Hematopoietic multipotent progenitor cell treated with erythropoietin and hydrocortisone succinate and interleukin-3 and kit ligand, for 4 days (in vitro differentiated cells): ENCODE results near the gene VKORC1L1.
A peak's percentile ranks its signal among the peaks of the same experiment; 100 is the strongest.
"Not testable (repeated sequence)": the region's sequence is repeated elsewhere in the genome, so short reads cannot be mapped to it uniquely, and the experiment has no call there.

Experiments
- DNase-seq: peaks from one replicate; pipeline ENCODE4 v3.0.0-alpha.2; 2015

Gene VKORC1L1

GRCh38 chr7:65888434-65889156 is 15.7 kb downstream of the VKORC1L1 start:
- DNase-seq: not testable (repeated sequence)

- not testable (repeated sequence) for DNase-seq
Observed at GRCh38 chr7:65889722-65890121, 16.8 kb downstream of the VKORC1L1 start.

- no peak for DNase-seq
Observed at GRCh38 chr7:65892161-65892560, 19.3 kb downstream of the VKORC1L1 start.

- no peak for DNase-seq
Observed at GRCh38 chr7:65892835-65893234, 20.0 kb downstream of the VKORC1L1 start.

GRCh38 chr7:65896279-65896870 is 23.5 kb downstream of the VKORC1L1 start:
- no peak for DNase-seq

- DNase-seq: not testable (repeated sequence)
Observed at GRCh38 chr7:65897289-65897688, 24.4 kb downstream of the VKORC1L1 start.

- DNase-seq: not testable (repeated sequence)
Observed at GRCh38 chr7:65898677-65899447, 26.0 kb downstream of the VKORC1L1 start.

GRCh38 chr7:65902306-65902705 is 29.4 kb downstream of the VKORC1L1 start:
- DNase-seq: no peak

- no peak for DNase-seq
Observed at GRCh38 chr7:65907501-65908198, 34.8 kb downstream of the VKORC1L1 start.

- DNase-seq: no peak
Observed at GRCh38 chr7:65910237-65910636, 37.4 kb downstream of the VKORC1L1 start.

- no peak for DNase-seq
Observed at GRCh38 chr7:65912237-65912636, 39.4 kb downstream of the VKORC1L1 start.

GRCh38 chr7:65915921-65916657 is 43.2 kb downstream of the VKORC1L1 start:
- no peak for DNase-seq

- peak; percentile 42 for DNase-seq
Observed at GRCh38 chr7:65923316-65923715, 50.4 kb downstream of the VKORC1L1 start.

GRCh38 chr7:65924193-65924592 is 51.3 kb downstream of the VKORC1L1 start:
- no peak for DNase-seq

GRCh38 chr7:65925040-65925439 is 52.2 kb downstream of the VKORC1L1 start:
- no peak for DNase-seq

GRCh38 chr7:65926588-65926987 is 53.7 kb downstream of the VKORC1L1 start:
- no peak for DNase-seq

- peak; percentile 97 for DNase-seq
Observed at GRCh38 chr7:65927489-65928448, 54.9 kb downstream of the VKORC1L1 start.

GRCh38 chr7:65931685-65932084 is 58.8 kb downstream of the VKORC1L1 start:
- no peak for DNase-seq

GRCh38 chr7:65937296-65937695 is 64.4 kb downstream of the VKORC1L1 start:
- no peak for DNase-seq

- DNase-seq: no peak
Observed at GRCh38 chr7:65938336-65938895, 65.5 kb downstream of the VKORC1L1 start.

GRCh38 chr7:65945787-65946186 is 72.9 kb downstream of the VKORC1L1 start:
- not testable (repeated sequence) for DNase-seq
